HUES6 (cell line): ENCODE results near the gene PYHIN1.

Experiments
- H3K27ac ChIP-seq: 2 replicates; pipeline ENCODE4 v1.7.0; 2013; ENCODE audit warnings: low read depth, mild to moderate bottlenecking, low read length, inconsistent platforms
- H3K27me3 ChIP-seq: 2 replicates; pipeline ENCODE4 v1.6.1; 2013; ENCODE audit warnings: low read length; ENCODE audit not compliant: control insufficient read depth, insufficient read depth
- H3K36me3 ChIP-seq: 2 replicates; pipeline ENCODE4 v1.6.1; 2013; ENCODE audit warnings: low read length; ENCODE audit not compliant: control insufficient read depth, insufficient read depth
- H3K4me1 ChIP-seq: 2 replicates; pipeline ENCODE4 v1.6.1; 2013; ENCODE audit warnings: low read length; ENCODE audit not compliant: control insufficient read depth, insufficient read depth
- H3K4me3 ChIP-seq: 2 replicates; pipeline ENCODE4 v1.5.1; 2013; ENCODE audit warnings: low read depth, low read length
- H3K9ac ChIP-seq: one replicate; pipeline ENCODE4 v1.6.1; 2013; ENCODE audit warnings: mild to moderate bottlenecking, low read length
- H3K9me3 ChIP-seq: 2 replicates; pipeline ENCODE4 v1.6.1; 2013; ENCODE audit warnings: low read depth, low read length; ENCODE audit not compliant: control insufficient read depth, insufficient read depth

PYHIN1 gene

DNA sequence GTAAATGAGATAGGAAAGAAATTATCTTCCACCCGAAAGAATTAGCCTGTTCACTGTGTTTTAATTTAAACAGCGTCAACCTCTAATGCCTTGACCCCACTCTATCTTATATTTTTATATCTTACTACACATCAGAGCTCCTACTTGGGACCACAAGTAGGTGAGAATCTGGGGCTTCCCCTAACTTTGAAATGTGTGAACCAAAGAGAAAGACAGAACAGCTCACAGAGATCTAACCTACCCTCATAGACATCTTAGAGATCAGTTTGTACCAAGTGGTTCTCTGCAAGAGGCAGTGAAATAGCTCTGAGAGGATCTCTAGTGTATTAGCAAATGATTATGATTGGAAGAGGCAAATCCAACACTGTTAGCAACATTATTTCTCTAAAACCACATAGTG lies 47.4 kb downstream of the PYHIN1 start:
- peaks cover 12% of the 10 kb centered on the region for H3K9me3 ChIP-seq
- H3K4me1 ChIP-seq = no peaks in the 10 kb centered on the region; the same call in 1 of the 2 replicates
- H3K9ac ChIP-seq = no peak overlapping the region
- no peak overlapping the region for H3K4me3 ChIP-seq
- H3K27me3 ChIP-seq = no peaks in the 10 kb centered on the region
- H3K36me3 ChIP-seq = no peaks in the 10 kb centered on the region
- H3K27ac ChIP-seq = no peak overlapping the region

DNA sequence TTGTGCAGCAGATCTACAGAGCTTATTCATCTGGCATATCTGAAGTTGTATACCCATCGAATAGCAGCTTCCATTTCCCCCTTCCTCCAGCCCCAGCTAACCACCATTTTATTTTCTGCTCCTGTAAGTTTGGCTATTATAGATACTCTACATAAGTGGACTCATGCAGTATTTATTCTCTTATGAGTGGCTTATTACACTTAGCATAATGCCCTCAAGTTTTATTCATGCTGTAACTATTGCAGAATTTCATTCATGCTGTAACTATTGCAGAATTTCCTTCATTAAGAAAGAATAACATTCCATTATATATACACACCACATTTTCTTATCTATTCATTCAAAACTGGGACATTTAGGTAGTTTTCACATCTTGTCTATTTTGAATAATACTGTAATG lies 47.9 kb downstream of the PYHIN1 start:
- H3K36me3 ChIP-seq = no peaks in the 10 kb centered on the region

DNA sequence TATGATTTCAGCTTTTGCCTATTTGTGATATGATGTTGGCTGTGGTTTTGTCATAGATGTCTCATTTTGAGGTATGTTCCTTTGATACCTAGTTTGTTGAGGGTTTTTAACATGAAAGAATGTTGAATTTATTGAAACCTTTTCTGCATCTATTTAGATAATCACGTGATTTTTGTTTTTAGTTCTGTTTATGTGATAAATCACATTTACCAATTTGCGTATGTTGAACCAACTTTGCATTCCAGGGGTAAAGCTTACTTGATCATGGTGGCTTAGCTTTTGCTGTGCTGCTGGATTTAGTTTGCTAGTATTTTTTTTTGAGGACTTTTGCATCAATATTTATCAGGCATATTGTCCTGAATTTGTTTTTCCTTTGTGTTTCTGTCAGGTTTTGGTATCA lies 51.9 kb downstream of the PYHIN1 start:
- no peaks in the 10 kb centered on the region for H3K27me3 ChIP-seq

More for the DNA sequence above, 47.9 kb downstream of the PYHIN1 start:
- no peaks in the 10 kb centered on the region for H3K27me3 ChIP-seq
- H3K27ac ChIP-seq = no peak overlapping the region
- H3K4me3 ChIP-seq = no peak overlapping the region
- no peaks in the 10 kb centered on the region; the same call in 1 of the 2 replicates for H3K4me1 ChIP-seq
- peaks cover 12% of the 10 kb centered on the region for H3K9me3 ChIP-seq
- H3K9ac ChIP-seq = no peak overlapping the region

DNA sequence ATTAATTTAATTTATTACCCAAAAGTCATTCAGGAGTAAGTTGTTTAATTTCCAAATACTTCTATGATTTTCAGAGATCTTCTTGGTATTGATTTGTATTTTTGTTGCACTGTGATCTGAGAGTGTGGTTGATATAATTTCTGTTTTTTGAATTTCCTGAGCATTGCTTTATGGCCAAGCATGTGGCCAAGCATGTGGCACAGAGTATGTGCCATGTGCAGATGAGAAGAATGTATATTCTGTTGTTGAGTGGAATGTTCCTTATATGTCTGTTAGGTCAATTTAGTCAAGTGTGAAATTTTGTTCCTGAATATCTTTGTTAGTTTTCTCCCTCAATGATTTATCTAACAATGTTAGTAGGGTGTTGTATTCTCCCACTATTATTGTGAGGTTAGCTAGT lies 53.0 kb downstream of the PYHIN1 start:
- H3K36me3 ChIP-seq = no peaks in the 10 kb centered on the region
- no peak overlapping the region for H3K9ac ChIP-seq

More for the DNA sequence above, 51.9 kb downstream of the PYHIN1 start:
- Histone ChIP-seq H3K36me3 (no peaks in the 10 kb centered on the region), H3K27ac (no peak overlapping the region), H3K9me3 (peaks cover 12% of the 10 kb centered on the region), H3K4me3 (no peak overlapping the region), H3K4me1 (no peaks in the 10 kb centered on the region), H3K9ac (no peak overlapping the region)

DNA sequence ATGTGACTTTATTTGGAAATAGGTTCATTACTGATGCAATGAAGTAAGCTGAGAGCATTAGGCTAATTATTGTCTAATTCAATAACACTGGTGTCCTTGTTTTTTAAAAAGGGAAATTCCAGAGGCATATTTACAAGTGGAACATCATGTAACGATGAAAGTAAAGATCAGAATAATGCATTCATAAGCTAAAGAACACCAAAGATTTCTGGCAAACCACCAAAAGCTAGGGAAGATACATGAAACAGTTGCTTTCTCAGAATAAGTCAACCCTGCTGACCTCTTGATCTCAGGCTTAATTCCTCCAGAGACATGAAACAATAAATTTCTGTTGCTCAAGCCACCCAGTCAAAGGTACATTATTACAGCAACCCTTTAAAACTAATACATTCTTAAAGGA lies 58.1 kb downstream of the PYHIN1 start:
- Histone ChIP-seq H3K4me3 (no peak overlapping the region), H3K9me3 (no peaks in the 10 kb centered on the region), H3K27ac (no peak overlapping the region), H3K9ac (no peak overlapping the region), H3K4me1 (no peaks in the 10 kb centered on the region), H3K27me3 (no peaks in the 10 kb centered on the region), H3K36me3 (no peaks in the 10 kb centered on the region)

More for the DNA sequence above, 53.0 kb downstream of the PYHIN1 start:
- Histone ChIP-seq H3K27ac (no peak overlapping the region), H3K9me3 (peaks cover 12% of the 10 kb centered on the region), H3K27me3 (no peaks in the 10 kb centered on the region), H3K4me1 (no peaks in the 10 kb centered on the region), H3K4me3 (no peak overlapping the region)

DNA sequence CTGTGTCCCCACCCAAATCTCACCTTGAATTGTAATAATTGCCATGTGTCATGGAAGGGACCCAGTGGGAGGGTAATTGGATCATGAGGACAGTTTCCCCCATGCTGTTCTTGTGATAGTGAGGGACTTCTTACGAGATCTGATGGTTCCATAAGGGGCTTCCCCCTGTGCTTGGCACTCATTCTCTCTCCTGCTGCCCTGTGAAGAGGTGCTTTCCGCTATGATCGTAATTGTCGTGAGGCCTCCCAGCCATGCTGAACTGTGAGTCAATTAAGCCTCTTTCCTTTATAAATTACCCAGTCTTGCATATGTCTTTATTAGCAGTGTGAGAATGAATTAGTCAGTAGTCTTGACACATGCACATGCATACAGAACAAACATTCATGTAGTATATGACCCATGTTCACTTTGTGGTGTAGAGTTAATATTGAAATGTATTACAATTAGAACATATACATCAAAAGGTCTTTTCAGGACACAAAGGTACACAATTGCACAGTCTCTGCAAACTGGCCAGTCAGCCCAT lies 61.5 kb downstream of the PYHIN1 start:
- Histone ChIP-seq H3K36me3 (no peaks in the 10 kb centered on the region), H3K27ac (no peak overlapping the region), H3K4me3 (no peak overlapping the region), H3K27me3 (no peaks in the 10 kb centered on the region), H3K9me3 (no peaks in the 10 kb centered on the region), H3K4me1 (no peaks in the 10 kb centered on the region), H3K9ac (no peak overlapping the region)

DNA sequence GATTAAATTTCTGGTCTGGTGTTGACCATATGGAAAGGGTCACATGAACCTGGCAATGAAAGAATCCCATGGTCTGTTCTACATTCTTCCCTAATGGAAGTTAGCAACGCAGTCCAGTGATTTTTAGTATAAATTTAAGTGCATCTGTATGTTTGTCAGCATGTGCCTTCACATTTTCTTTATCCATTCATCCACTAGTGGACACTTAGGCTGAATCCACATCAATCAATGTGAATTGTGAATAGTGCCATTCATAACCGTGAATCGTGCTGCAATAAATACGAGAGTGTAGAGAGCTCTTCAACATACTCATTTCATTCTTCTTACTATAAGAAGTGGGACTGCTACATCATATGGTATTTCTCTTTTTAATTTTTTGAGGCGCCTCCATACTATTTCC lies 65.6 kb downstream of the PYHIN1 start:
- H3K27me3 ChIP-seq = no peaks in the 10 kb centered on the region
- H3K9me3 ChIP-seq = no peaks in the 10 kb centered on the region
- H3K4me3 ChIP-seq = no peak overlapping the region
- peaks cover 19% of the 10 kb centered on the region for H3K4me1 ChIP-seq
- no peaks in the 10 kb centered on the region for H3K36me3 ChIP-seq
- no peak overlapping the region for H3K9ac ChIP-seq
- no peak overlapping the region for H3K27ac ChIP-seq

DNA sequence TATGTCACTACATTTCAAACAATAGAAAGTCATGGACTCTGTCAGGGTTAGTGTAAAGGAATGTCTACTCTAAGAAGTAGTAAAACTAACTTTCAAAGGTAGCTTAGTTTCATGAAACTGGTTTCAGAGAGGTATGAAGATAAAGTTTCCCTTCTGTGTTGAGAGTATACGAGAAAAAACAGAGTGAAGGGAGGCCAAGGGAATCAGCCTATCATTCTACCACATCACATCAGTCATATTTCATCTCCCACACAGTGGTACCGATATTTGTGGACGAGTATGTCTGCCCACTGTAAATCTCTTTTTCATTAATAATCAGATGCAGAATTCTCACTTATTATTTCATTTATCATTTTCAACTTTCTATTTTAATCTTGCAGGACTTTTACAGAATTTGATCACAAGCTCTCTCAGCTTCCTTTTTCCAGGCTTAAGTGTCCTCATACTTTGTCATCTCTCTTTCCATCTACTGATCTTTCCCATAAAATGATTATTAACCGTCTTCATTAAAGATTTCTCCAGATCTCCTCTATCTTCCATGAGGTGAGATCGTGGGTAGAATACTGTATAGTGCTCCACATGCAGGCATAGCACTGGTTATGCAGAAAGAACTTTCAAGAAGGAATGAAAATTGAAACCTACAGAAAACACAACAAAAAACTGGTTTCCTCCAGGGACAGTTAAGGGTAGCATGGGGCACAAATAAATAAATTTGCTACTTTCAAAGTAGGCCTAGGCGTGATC lies 66.9 kb downstream of the PYHIN1 start:
- no peak overlapping the region for H3K27ac ChIP-seq
- H3K9ac ChIP-seq = no peak overlapping the region
- H3K36me3 ChIP-seq = no peaks in the 10 kb centered on the region
- peak overlapping the region; percentile 69 for H3K4me3 ChIP-seq
- no peaks in the 10 kb centered on the region for H3K9me3 ChIP-seq
- no peaks in the 10 kb centered on the region; the same call in 1 of the 2 replicates for H3K27me3 ChIP-seq
- peaks cover 21% of the 10 kb centered on the region for H3K4me1 ChIP-seq

DNA sequence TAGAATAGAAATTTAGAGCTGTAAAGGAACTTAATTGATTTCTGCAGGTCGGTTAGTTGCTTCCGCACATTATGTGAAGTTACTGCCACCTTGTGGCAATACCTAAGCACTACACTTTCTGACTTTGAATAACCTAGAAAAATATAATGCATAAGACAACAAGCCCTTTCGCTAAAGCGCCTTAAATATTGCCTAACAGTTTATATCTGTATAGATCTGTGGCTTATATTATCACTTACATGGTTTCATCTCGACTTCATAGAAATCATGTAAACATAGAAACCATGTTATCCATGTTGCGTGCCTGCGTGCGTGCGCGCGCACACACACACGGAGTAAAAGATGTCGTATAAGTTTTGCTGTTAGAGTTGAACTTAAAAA lies 67.4 kb downstream of the PYHIN1 start:
- Histone ChIP-seq H3K36me3 (no peaks in the 10 kb centered on the region), H3K9me3 (no peaks in the 10 kb centered on the region), H3K27ac (no peak overlapping the region), H3K4me3 (peak overlapping the region; percentile 69), H3K4me1 (peaks cover 23% of the 10 kb centered on the region), H3K27me3 (no peaks in the 10 kb centered on the region; the same call in 1 of the 2 replicates), H3K9ac (peak overlapping the region; percentile 58)

DNA sequence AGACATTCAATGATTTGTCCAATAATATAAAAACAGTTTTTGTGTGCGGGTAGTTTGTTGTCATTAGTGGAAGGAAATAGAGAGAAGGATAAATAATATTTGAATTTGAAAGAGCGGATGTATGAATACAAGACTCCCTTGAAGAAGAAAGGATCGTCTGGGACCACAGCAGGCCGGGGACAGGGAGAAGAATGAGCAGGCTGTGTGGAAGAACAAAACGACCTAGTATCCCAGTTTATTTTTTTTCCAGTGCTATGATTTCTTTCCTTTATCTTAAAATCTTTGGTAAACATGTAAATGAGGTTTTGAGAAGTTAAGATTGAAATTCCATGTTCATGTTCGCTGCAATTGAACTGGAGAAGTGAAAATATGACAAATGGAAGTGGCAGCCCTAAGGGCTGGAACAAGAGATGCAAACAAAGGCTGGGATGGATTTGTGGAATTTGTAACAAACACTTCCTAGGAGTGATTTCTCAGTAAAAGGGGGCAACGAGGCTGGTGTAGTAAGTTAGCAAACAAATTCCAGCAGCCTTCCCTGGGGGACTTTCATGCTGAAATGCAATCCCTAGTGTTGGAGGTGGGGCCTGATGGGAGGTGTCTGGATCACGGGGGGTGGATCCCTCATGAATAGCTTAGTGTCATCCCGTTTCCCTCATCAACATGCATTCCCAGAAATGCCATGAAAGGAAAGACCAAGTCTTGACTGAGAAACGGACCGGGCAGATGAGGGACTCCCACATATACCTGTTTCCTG lies 68.1 kb downstream of the PYHIN1 start:
- H3K27me3 ChIP-seq = no peaks in the 10 kb centered on the region; the same call in 1 of the 2 replicates
- H3K4me3 ChIP-seq = peak overlapping the region; percentile 69
- no peaks in the 10 kb centered on the region for H3K36me3 ChIP-seq
- no peaks in the 10 kb centered on the region for H3K9me3 ChIP-seq
- H3K9ac ChIP-seq = peak overlapping the region; percentile 70
- H3K4me1 ChIP-seq = peaks cover 26% of the 10 kb centered on the region
- peak overlapping the region; percentile 49; the same call in 1 of the 2 replicates for H3K27ac ChIP-seq

DNA sequence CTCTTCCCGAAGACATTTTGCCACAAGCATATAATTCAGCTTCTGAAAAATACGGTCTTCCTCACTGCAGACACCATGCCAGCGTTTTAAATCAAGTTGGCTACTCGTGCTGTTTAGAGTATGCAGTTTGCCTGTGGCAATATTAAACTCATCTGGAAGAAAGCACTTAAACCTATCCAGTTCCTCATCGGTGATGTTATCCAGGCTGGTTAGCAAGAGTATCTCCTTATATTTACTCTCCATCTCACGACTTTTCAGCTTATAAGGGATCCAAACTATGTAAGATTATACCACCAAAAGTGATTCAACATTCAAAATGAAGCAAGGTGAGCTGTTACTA lies 68.7 kb downstream of the PYHIN1 start:
- Histone ChIP-seq H3K36me3 (no peaks in the 10 kb centered on the region), H3K9me3 (no peaks in the 10 kb centered on the region), H3K4me1 (peaks cover 31% of the 10 kb centered on the region), H3K4me3 (peak overlapping the region; percentile 69), H3K27me3 (peaks cover 4% of the 10 kb centered on the region; the same call in 1 of the 2 replicates), H3K9ac (peak overlapping the region; percentile 70), H3K27ac (peak overlapping the region; percentile 49; the same call in 1 of the 2 replicates)
